Transverse colon (tissue), 3 donors: Measurements from ENCODE around the gene KCNK7.

Experiments
- CTCF ChIP-seq, 5 experiments: fragments of 200-600 bp in 3 of 5; fragments of 450-650 bp in 2 of 5; sonication (generic) in 3 of 5; IDR thresholded peaks; 1 replicate in 2 of 5; 2 replicates in 3 of 5; pipeline ENCODE4 v1.5.1; 2016 to 2017; ENCODE audit warnings: antibody characterized with exemption in 5 of 5, inconsistent platforms in 3 of 5, mild to moderate bottlenecking in 2 of 5, moderate library complexity in 1 of 5
- POLR2A ChIP-seq: fragments of 450-650 bp; IDR thresholded peaks from one replicate; pipeline ENCODE4 v1.6.1; 2016; ENCODE audit warnings: antibody characterized with exemption, mild to moderate bottlenecking, moderate library complexity

- TF ChIP-seq CTCF (IDR thresholded peaks at IDR 0.05) (no peak), POLR2A (no peak)
Measured at GRCh38 chr11:65584723-65585171, 10.9 kb downstream of the KCNK7 start.
